Esophagus squamous epithelium (tissue), 5 donors: ENCODE data around the gene SUSD6. TPM values are rescaled to one million over a fixed set of nuclear protein-coding genes. Genes with fewer than 3 reads are reported as not detected.

ENCODE experiments used
- DNase-seq: peaks from one replicate; lab custom pipeline; 2025; lab: John Stamatoyannopoulos, UW
- H3K27ac ChIP-seq, 4 donors: fragments of 200-600 bp; sonication (generic); one replicate each; pipeline ENCODE4 v1.5.1; 2016 to 2019; ENCODE audit warnings: mild to moderate bottlenecking in 1 of 4
- H3K27me3 ChIP-seq, 4 donors: fragments of 200-600 bp; sonication (generic); 1 replicate in 3 of 4; 2 replicates in 1 of 4; pipeline versions ENCODE4 v1.5.1 to v1.6.0; 2017 to 2021; ENCODE audit warnings: antibody characterized with exemption in 1 of 4
- H3K36me3 ChIP-seq, 3 donors: fragments of 200-600 bp; sonication (generic); one replicate each; pipeline ENCODE4 v1.5.1; 2016 to 2019
- H3K4me1 ChIP-seq, 3 donors: fragments of 200-600 bp; sonication (generic); one replicate each; pipeline ENCODE4 v1.5.1; 2017 to 2019
- H3K4me3 ChIP-seq, 4 donors: fragments of 200-600 bp; sonication (generic); 1 replicate in 3 of 4; 2 replicates in 1 of 4; pipeline ENCODE4 v1.5.1; 2016 to 2019; ENCODE audit warnings: mild to moderate bottlenecking in 2 of 4, moderate library complexity in 1 of 4
- H3K9me3 ChIP-seq, 3 donors: fragments of 200-600 bp; sonication (generic); one replicate each; pipeline ENCODE4 v1.5.1; 2016 to 2019
- CTCF ChIP-seq, 6 experiments: fragments of 450-650 bp in 4 of 6; fragments of 200-600 bp in 2 of 6; sonication (generic) in 2 of 6; IDR thresholded peaks; one replicate each; pipeline ENCODE4 v1.5.1; 2016 to 2019; ENCODE audit warnings: antibody characterized with exemption in 6 of 6, mild to moderate bottlenecking in 4 of 6, moderate library complexity in 4 of 6
- POLR2A ChIP-seq, 4 donors: fragments of 450-650 bp; IDR thresholded peaks; one replicate each; pipeline ENCODE4 v1.6.1; 2017; ENCODE audit warnings: antibody characterized with exemption in 4 of 4, mild to moderate bottlenecking in 4 of 4, moderate library complexity in 3 of 4
- WGBS, 2 donors: methylation state at CpG; one replicate each; pipeline ENCODE4 v1.1.5; 2018; 5-methylcytosine and 5-hydroxymethylcytosine counted together
- intact Hi-C: fragments of 100-400 bp; cut with DNase I; formaldehyde crosslinking; loops from one replicate; pipeline ENCODE4 v1.15.0; 2022
- total RNA-seq, 4 donors: library from RNA; depleted of rRNA; stranded (reverse); fragments of >200 nt; gene quantifications; one replicate each; pipeline ENCODE4 v1.1.0, GENCODE V29; 2016
- donor health status: DM: yes; HTN: yes; CAD: no.

Gene SUSD6
- total RNA-seq, 4 donors from 2014 or later = 22.4 to 43.1 (median 27.8) TPM

GRCh38 chr14:69615121-69615495, 3.7 kb downstream of the SUSD6 start:
- WGBS, 2 donors = 33 to 47% methylated on average over 5 of the region's 5 CpGs
- no peaks in the 10 kb centered on the region for H3K9me3 ChIP-seq
- TF ChIP-seq POLR2A (IDR thresholded peaks at IDR 0.05) (no peak), CTCF (IDR thresholded peaks at IDR 0.05) (no peak)
- H3K27ac ChIP-seq = peak overlapping the region; percentile 96 to 100 (median 99)
- DNase-seq = no peak
- no peaks in the 10 kb centered on the region for H3K27me3 ChIP-seq
- no peaks in the 10 kb centered on the region for H3K36me3 ChIP-seq
- H3K4me3 ChIP-seq = peak overlapping the region; percentile 0 to 81 (median 25)
- peaks cover 59 to 89% (median 72%) of the 10 kb centered on the region in 3 donors for H3K4me1 ChIP-seq
- intact Hi-C loops = no loop called here

GRCh38 chr14:69615496-69616407, 4.4 kb downstream of the SUSD6 start:
- Histone ChIP-seq H3K36me3 (no peaks in the 10 kb centered on the region), H3K9me3 (no peaks in the 10 kb centered on the region), H3K4me3 (peak overlapping the region; percentile 0 to 81 (median 25)), H3K27me3 (no peaks in the 10 kb centered on the region), H3K27ac (peak overlapping the region; percentile 96 to 100 (median 99)), H3K4me1 (peaks cover 55 to 89% (median 72%) of the 10 kb centered on the region in 3 donors)
- TF ChIP-seq CTCF (IDR thresholded peaks at IDR 0.05) (peak in 2 of 6 experiments; percentile 28 to 33), POLR2A (IDR thresholded peaks at IDR 0.05) (peak in 1 of 4 donors; percentile 51)
- WGBS, 2 donors = 8 to 9% methylated on average over 9 of the region's 9 CpGs
- DNase-seq = no peak
- intact Hi-C loops = no loop called here

- intact Hi-C loops = no loop called here
These were observed 5.0 kb downstream of the SUSD6 start for GRCh38 chr14:69616408-69616773.

GRCh38 chr14:69617796-69618195, 6.4 kb downstream of the SUSD6 start:
- intact Hi-C loops = no loop called here
- Histone ChIP-seq H3K4me3 (no peak overlapping the region), H3K36me3 (no peaks in the 10 kb centered on the region), H3K4me1 (peaks cover 56 to 100% (median 86%) of the 10 kb centered on the region in 3 donors), H3K9me3 (no peaks in the 10 kb centered on the region), H3K27me3 (no peaks in the 10 kb centered on the region), H3K27ac (peak overlapping the region in 3 of 4 donors; percentile 59 to 100 (median 96))
- TF ChIP-seq POLR2A (IDR thresholded peaks at IDR 0.05) (no peak), CTCF (IDR thresholded peaks at IDR 0.05) (no peak)
- 11 to 38% methylated on average over 1 of the region's 1 CpG for WGBS, 2 donors
- no peak for DNase-seq

More at GRCh38 chr14:69616408-69616773, 5.0 kb downstream of the SUSD6 start:
- Histone ChIP-seq H3K27me3 (no peaks in the 10 kb centered on the region), H3K4me3 (peak overlapping the region in 3 of 4 donors; percentile 23 to 81 (median 27)), H3K9me3 (no peaks in the 10 kb centered on the region), H3K36me3 (no peaks in the 10 kb centered on the region), H3K4me1 (peaks cover 56 to 91% (median 76%) of the 10 kb centered on the region in 3 donors), H3K27ac (peak overlapping the region; percentile 96 to 100 (median 99))
- TF ChIP-seq POLR2A (IDR thresholded peaks at IDR 0.05) (no peak), CTCF (IDR thresholded peaks at IDR 0.05) (no peak)
- DNase-seq = no peak
- 20 to 31% methylated on average over 1 of the region's 1 CpG for WGBS, 2 donors

- DNase-seq = no peak
- TF ChIP-seq POLR2A (IDR thresholded peaks at IDR 0.05) (no peak), CTCF (IDR thresholded peaks at IDR 0.05) (no peak)
- H3K27me3 ChIP-seq = no peaks in the 10 kb centered on the region
- H3K27ac ChIP-seq = peak overlapping the region; percentile 25 to 100 (median 78)
- WGBS, 2 donors = 16 to 30% methylated on average over 3 to 4 of the region's 4 CpGs
- H3K36me3 ChIP-seq = no peaks in the 10 kb centered on the region
- peak overlapping the region in 1 of 4 donors; percentile 8 for H3K4me3 ChIP-seq
- intact Hi-C loops = no loop called here
- H3K4me1 ChIP-seq = peaks cover 47 to 99% (median 89%) of the 10 kb centered on the region in 3 donors
- no peaks in the 10 kb centered on the region for H3K9me3 ChIP-seq
These were observed 7.6 kb downstream of the SUSD6 start for GRCh38 chr14:69619012-69619411.
